Lung (tissue), 12 donors: ENCODE results near the gene PRKAB2. TPM values are rescaled to one million over a fixed set of nuclear protein-coding genes. Genes with fewer than 3 reads are reported as not detected.
"Not testable (repeated sequence)": the region's sequence is repeated elsewhere in the genome, so short reads cannot be mapped to it uniquely, and the experiment has no call there.

ENCODE experiments used
- ATAC-seq: fragments of 200-7000 bp; cut with Tn5 transposase; one replicate; pipeline ENCODE4 v1.9.1; 2020; ENCODE audit warnings: moderate number of reproducible peaks; ENCODE audit not compliant: insufficient read depth, low FRiP score
- DNase-seq, 3 donors: peaks; one replicate each; pipeline ENCODE4 v3.0.0-alpha.2; 2013 to 2017
- H3K27ac ChIP-seq, 2 donors: one replicate each; pipeline ENCODE4 v1.5.1; 2013; ENCODE audit warnings: mild to moderate bottlenecking in 2 of 2, moderate library complexity in 2 of 2, control low read depth in 1 of 2, inconsistent platforms in 1 of 2, low read depth in 1 of 2, low read length in 1 of 2
- H3K27me3 ChIP-seq, 3 donors: one replicate each; pipeline ENCODE4 v1.5.1; 2013; ENCODE audit warnings: low read length in 2 of 3; ENCODE audit not compliant: control insufficient read depth in 3 of 3, insufficient read depth in 3 of 3
- H3K36me3 ChIP-seq, 4 donors: one replicate each; pipeline ENCODE4 v1.5.1; 2013; ENCODE audit warnings: low read length in 4 of 4, mild to moderate bottlenecking in 1 of 4, moderate library complexity in 1 of 4; ENCODE audit not compliant: control insufficient read depth in 4 of 4, insufficient read depth in 4 of 4
- H3K4me1 ChIP-seq, 5 donors: one replicate each; pipeline ENCODE4 v1.5.1; 2013; ENCODE audit warnings: low read length in 5 of 5, mild to moderate bottlenecking in 2 of 5, moderate library complexity in 1 of 5; ENCODE audit not compliant: control insufficient read depth in 5 of 5, insufficient read depth in 5 of 5
- H3K4me3 ChIP-seq: one replicate; pipeline ENCODE4 v1.5.1; 2013; ENCODE audit warnings: mild to moderate bottlenecking, control low read depth, moderate library complexity
- H3K9ac ChIP-seq, 2 donors: one replicate each; pipeline ENCODE4 v1.5.1; 2013; ENCODE audit warnings: low read length in 2 of 2, control low read depth in 1 of 2; ENCODE audit not compliant: insufficient read depth in 1 of 2
- H3K9me3 ChIP-seq, 4 donors: one replicate each; pipeline ENCODE4 v1.5.1; 2013; ENCODE audit warnings: low read length in 3 of 4, mild to moderate bottlenecking in 1 of 4, moderate library complexity in 1 of 4; ENCODE audit not compliant: control insufficient read depth in 4 of 4, insufficient read depth in 3 of 4
- WGBS, 2 donors: extraction: QIAGEN DNeasy Blood & Tissue Kit; methylation state at CpG; one replicate each; pipeline ENCODE4 v1.1.7; 2013; 5-methylcytosine and 5-hydroxymethylcytosine counted together
- polyA plus RNA-seq, 2 donors: library from polyadenylated mRNA; stranded (reverse); fragments of 200-250 nt; gene quantifications; one replicate each; pipeline ENCODE4 v1.2.1, GENCODE V29; 2013
- total RNA-seq, 2 donors: library from RNA; depleted of rRNA in 1 of 2; stranded (reverse); fragments of >200 nt in 1 of 2; gene quantifications; one replicate each; pipeline ENCODE4 v1.2.1, GENCODE V29; 2014 to 2021
- TF ChIP-seq, protein P1 (sequence below): IDR thresholded peaks from 2 replicates; pipeline ENCODE4 v1.5.1; 2012; ENCODE audit warnings: mild to moderate bottlenecking; ENCODE audit errors: control extremely low read depth, extremely low read depth
- donor health status: control.
- donor health status: control.
- donor health status: Bipolar disorder and iron deficiency.
- donor health status: healthy.
- donor health status: DM: yes; HTN: yes; CAD: no.

PRKAB2 gene
- total and polyA plus RNA-seq, 4 donors = 4.2 to 25.7 (median 9.0) TPM

DNA sequence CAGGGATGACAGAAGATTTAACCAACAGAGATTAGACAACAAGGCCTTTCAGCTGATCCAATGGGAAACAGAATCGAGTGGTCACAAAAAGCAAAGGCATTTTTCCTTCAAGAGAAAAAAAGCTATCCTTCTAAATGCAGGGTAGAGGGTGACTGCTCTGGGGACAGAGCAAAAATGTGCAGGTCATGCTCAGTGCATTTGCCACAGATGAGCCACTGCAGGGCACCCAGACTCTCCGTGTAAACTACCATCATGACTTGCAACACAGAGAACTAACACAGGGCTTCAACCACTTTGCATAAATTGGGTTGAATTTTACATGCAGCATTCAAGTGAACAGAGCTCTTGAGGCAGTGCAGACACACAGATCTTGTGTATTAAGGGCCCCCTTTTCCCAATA is 56.8 kb downstream of the PRKAB2 start:
- no peaks in the 10 kb centered on the region for H3K4me1 ChIP-seq
- H3K9ac ChIP-seq = no peak overlapping the region
- no peak overlapping the region for H3K27ac ChIP-seq
- H3K36me3 ChIP-seq = no peaks in the 10 kb centered on the region
- DNase-seq = no peak
- H3K27me3 ChIP-seq = no peaks in the 10 kb centered on the region
- TF ChIP-seq, protein P1, sequence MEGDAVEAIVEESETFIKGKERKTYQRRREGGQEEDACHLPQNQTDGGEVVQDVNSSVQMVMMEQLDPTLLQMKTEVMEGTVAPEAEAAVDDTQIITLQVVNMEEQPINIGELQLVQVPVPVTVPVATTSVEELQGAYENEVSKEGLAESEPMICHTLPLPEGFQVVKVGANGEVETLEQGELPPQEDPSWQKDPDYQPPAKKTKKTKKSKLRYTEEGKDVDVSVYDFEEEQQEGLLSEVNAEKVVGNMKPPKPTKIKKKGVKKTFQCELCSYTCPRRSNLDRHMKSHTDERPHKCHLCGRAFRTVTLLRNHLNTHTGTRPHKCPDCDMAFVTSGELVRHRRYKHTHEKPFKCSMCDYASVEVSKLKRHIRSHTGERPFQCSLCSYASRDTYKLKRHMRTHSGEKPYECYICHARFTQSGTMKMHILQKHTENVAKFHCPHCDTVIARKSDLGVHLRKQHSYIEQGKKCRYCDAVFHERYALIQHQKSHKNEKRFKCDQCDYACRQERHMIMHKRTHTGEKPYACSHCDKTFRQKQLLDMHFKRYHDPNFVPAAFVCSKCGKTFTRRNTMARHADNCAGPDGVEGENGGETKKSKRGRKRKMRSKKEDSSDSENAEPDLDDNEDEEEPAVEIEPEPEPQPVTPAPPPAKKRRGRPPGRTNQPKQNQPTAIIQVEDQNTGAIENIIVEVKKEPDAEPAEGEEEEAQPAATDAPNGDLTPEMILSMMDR = no peak
- WGBS, 2 donors = 81 to 89% methylated on average over 2 of the region's 2 CpGs
- no peak overlapping the region for H3K4me3 ChIP-seq
- no peak for ATAC-seq
- peaks cover 0 to 2% (median 0%) of the 10 kb centered on the region in 4 donors for H3K9me3 ChIP-seq

DNA sequence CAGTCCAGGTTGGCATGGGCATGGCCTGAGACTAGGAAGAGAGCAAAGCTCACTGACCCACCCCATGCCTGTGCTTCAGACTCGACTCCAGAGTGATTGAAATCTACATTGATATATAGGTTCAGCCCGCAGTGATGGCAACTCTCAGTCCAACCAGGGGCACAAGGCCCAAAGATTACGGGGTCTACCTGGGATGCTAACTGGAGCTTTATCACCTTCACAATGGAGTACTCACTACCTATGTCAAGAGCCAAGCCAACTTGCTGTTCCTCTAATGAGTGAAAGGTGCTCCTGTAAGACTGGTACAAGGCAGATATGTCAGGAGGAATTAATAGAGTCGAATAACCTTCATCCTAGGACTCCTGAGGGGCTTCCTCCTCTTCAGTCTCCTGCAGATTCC is 57.2 kb downstream of the PRKAB2 start:
- WGBS, 2 donors = 90 to 93% methylated on average over 4 of the region's 4 CpGs
- not testable (repeated sequence) for H3K4me1 ChIP-seq, H3K36me3 ChIP-seq, ATAC-seq, H3K27ac ChIP-seq, DNase-seq, H3K4me3 ChIP-seq, H3K27me3 ChIP-seq, H3K9ac ChIP-seq, H3K9me3 ChIP-seq

DNA sequence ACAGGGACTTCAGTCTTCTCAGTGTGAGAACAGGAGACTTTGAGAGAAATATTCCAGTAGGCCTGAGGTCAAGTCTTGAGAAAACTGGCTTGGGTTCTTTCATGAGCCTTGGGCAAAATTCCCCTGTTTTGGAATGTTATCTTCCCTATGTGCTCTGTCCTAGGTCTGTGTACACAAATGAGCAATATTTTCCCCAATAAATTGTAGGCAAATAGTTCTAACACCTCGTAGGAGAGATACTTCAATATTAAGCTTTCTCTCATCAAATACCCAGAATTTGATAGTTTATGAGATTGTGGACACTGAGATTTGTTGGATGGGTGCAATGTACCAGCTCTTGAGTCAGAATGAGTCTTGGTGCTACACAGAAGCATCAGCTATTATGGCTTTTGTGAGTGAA is 57.9 kb downstream of the PRKAB2 start:
- WGBS, 2 donors = 68 to 76% methylated on average over 1 of the region's 1 CpG
- H3K27ac ChIP-seq, H3K36me3 ChIP-seq, ATAC-seq, H3K9ac ChIP-seq, H3K9me3 ChIP-seq, DNase-seq, H3K27me3 ChIP-seq, H3K4me1 ChIP-seq, H3K4me3 ChIP-seq: not testable (repeated sequence)

DNA sequence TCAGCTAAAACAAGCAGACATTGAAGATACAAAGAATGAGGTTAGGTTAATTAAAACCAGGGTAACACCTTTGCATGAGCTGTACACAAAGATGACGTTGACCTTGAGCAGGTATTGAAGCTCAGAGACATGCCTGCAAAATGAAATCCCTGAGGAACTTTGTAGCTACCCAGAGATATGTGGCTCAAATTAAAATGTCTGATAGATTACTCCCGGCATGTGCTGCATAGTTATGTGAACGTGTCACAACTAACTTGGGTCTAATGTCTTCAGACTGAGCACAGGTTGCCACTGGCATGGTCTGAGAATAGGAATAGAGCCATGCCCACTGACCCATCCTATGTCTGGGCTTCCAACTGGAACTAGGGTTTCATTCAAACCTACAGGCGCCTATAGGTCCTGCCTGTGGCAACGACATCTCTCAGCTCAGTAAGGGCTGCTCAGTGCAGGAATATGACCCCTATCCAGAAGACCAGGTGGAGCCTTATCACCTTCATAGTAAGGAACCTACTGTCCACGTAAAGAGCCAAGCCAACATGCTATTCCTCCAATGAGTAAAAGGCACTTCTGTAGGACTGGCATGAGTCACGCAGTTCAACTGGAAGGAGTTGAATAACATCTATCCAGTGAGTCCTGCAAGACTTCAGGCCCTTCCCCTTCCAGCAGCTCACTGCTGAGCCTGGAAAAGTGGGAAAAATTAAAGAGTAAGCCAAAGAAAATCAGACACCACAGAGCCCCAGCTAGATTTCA is 60.7 kb downstream of the PRKAB2 start:
- ATAC-seq (no peak), DNase-seq (no peak)
- Histone ChIP-seq H3K36me3 (no peaks in the 10 kb centered on the region), H3K27ac (no peak overlapping the region), H3K4me1 (no peaks in the 10 kb centered on the region), H3K27me3 (no peaks in the 10 kb centered on the region), H3K4me3 (no peak overlapping the region), H3K9ac (no peak overlapping the region), H3K9me3 (peaks cover 0 to 2% (median 0%) of the 10 kb centered on the region in 4 donors)
- 88 to 93% methylated on average over 7 of the region's 7 CpGs for WGBS, 2 donors
- TF ChIP-seq, protein P1 = no peak
